Measurements from ENCODE around the gene MAML2.

GRCh38 chr11:96168623-96169022 is 174.4 kb downstream of the MAML2 start:
- TF ChIP-seq CTCF (IDR thresholded peaks at IDR 0.05) (no peak), POLR2A (IDR thresholded peaks at IDR 0.05; ENCODE audit: low read depth) (no peak)

All from esophagus muscularis mucosa (tissue), 3 donors.